Measurements from ENCODE around the gene ANGPT4.

DNA sequence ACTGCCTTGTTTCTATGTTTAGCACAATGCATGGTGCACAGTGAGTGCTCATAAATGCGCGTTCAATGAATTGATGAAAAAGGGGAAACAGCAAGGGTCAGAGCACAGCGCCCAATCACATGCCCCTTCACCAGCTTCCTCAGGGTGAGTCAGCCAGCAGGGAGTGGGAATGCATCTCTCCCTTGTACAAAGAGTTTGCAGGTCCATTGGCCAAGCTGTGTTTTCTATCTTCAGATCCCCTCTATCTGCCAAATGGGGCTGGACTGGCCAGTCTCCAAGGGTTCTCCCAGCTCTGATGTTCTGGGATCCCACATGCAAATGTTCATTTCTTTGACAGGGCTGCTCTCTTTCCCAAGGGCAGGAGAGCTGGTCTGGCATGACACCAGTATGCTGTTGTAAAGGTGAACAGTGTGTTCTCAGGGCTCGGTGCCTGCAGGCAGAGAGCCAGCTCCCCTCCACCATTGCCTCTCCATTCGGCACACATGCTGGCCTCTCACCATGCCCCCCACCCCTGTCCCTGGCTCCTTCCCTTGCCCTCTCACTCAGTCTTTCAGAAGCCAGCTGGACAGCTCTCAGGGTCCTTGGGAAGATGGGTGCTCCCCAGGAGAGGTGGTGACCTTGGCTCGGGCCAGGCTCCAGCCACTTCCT is 25.0 kb downstream of the ANGPT4 start:
- TF ChIP-seq MXI1 (IDR thresholded peaks at IDR 0.05; ENCODE audit: low read depth, low read length), result no peak
- TF ChIP-seq MEF2B (IDR thresholded peaks at IDR 0.05; ENCODE audit: partially characterized antibody, poor library complexity, severe bottlenecking), result no peak
- TF ChIP-seq POLR2A (IDR thresholded peaks at IDR 0.05; ENCODE audit: low read depth, low read length), result no peak
- no peak for TF ChIP-seq CBX5 (IDR thresholded peaks at IDR 0.05; ENCODE audit: low read depth)
- TF ChIP-seq, protein P1, sequence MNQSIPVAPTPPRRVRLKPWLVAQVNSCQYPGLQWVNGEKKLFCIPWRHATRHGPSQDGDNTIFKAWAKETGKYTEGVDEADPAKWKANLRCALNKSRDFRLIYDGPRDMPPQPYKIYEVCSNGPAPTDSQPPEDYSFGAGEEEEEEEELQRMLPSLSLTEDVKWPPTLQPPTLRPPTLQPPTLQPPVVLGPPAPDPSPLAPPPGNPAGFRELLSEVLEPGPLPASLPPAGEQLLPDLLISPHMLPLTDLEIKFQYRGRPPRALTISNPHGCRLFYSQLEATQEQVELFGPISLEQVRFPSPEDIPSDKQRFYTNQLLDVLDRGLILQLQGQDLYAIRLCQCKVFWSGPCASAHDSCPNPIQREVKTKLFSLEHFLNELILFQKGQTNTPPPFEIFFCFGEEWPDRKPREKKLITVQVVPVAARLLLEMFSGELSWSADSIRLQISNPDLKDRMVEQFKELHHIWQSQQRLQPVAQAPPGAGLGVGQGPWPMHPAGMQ (IDR thresholded peaks at IDR 0.05; ENCODE audit: borderline replicate concordance), result no peak
